Gastrocnemius medialis (tissue), 4 donors: Measurements from ENCODE around the gene RNU5B-1. TPM values are rescaled to one million over a fixed set of nuclear protein-coding genes. Genes with fewer than 3 reads are reported as not detected.
A peak's percentile ranks its signal among the peaks of the same experiment; 100 is the strongest.

Experiments
- ATAC-seq, 2 donors: fragments of 150-250 bp; one replicate each; pipeline ENCODE4 v1.9.1; 2016
- DNase-seq, 2 donors: peaks; one replicate each; pipeline ENCODE4 v3.0.0-alpha.2; 2019
- H3K27ac ChIP-seq, 4 donors: fragments of 200-600 bp; sonication (generic); 1 replicate in 1 of 4; 2 replicates in 3 of 4; pipeline ENCODE4 v1.5.1; 2016 to 2018; ENCODE audit warnings: mild to moderate bottlenecking in 2 of 4, moderate library complexity in 1 of 4
- H3K27me3 ChIP-seq, 3 donors: fragments of 200-600 bp; sonication (generic) in 2 of 3; 1 replicate in 1 of 3; 2 replicates in 2 of 3; pipeline versions ENCODE4 v1.5.1 to v1.6.0; 2016 to 2019; ENCODE audit warnings: mild to moderate bottlenecking in 1 of 3, moderate library complexity in 1 of 3
- H3K36me3 ChIP-seq, 2 donors: fragments of 200-600 bp; sonication (generic) in 1 of 2; one replicate each; pipeline ENCODE4 v1.5.1; 2017 to 2018
- H3K4me1 ChIP-seq, 2 donors: fragments of 200-600 bp; sonication (generic) in 1 of 2; one replicate each; pipeline ENCODE4 v1.5.1; 2016 to 2017; ENCODE audit warnings: mild to moderate bottlenecking in 2 of 2
- H3K4me3 ChIP-seq, 4 donors: fragments of 200-600 bp; sonication (generic) in 3 of 4; 1 replicate in 1 of 4; 2 replicates in 3 of 4; pipeline ENCODE4 v1.5.1; 2016 to 2019; ENCODE audit warnings: mild to moderate bottlenecking in 2 of 4
- H3K9me3 ChIP-seq, 3 donors: fragments of 200-600 bp; sonication (generic) in 2 of 3; 1 replicate in 1 of 3; 2 replicates in 2 of 3; pipeline ENCODE4 v1.5.1; 2016 to 2019
- POLR2A ChIP-seq, 2 donors: fragments of 450-650 bp; IDR thresholded peaks; one replicate each; pipeline ENCODE4 v1.6.1; 2017; ENCODE audit warnings: antibody characterized with exemption in 2 of 2, mild to moderate bottlenecking in 2 of 2, moderate library complexity in 2 of 2
- in situ Hi-C, 4 donors: fragments of 200-750 bp; cut with MboI; loops; one replicate each; pipeline versions ENCODE4 v1.15.0 to v1.8.0; 2017; ENCODE audit warnings: low sequenced_read_pairs in 4 of 4
- intact Hi-C: fragments of 100-400 bp; cut with DNase I; formaldehyde crosslinking; loops from one replicate; pipeline ENCODE4 v1.15.1; 2023; ENCODE audit warnings: low total_unique reads
- total RNA-seq, 4 donors: library from RNA; depleted of rRNA; stranded (reverse); fragments of >200 nt; gene quantifications; one replicate each; pipeline versions ENCODE4 v1.1.0 to v1.2.3, GENCODE V29; 2016
- TF ChIP-seq, protein P1 (sequence below), 5 experiments: fragments of 450-650 bp in 3 of 5; fragments of 200-600 bp in 2 of 5; sonication (generic) in 2 of 5; IDR thresholded peaks in 4 of 5; conservative IDR thresholded peaks in 1 of 5; 1 replicate in 4 of 5; 2 replicates in 1 of 5; pipeline ENCODE4 v1.5.1; 2016 to 2019; ENCODE audit warnings: antibody characterized with exemption in 5 of 5, mild to moderate bottlenecking in 3 of 5, moderate library complexity in 3 of 5

The RNU5B-1 gene
- total RNA-seq, 4 donors from 2014 or later, result not detected

DNA sequence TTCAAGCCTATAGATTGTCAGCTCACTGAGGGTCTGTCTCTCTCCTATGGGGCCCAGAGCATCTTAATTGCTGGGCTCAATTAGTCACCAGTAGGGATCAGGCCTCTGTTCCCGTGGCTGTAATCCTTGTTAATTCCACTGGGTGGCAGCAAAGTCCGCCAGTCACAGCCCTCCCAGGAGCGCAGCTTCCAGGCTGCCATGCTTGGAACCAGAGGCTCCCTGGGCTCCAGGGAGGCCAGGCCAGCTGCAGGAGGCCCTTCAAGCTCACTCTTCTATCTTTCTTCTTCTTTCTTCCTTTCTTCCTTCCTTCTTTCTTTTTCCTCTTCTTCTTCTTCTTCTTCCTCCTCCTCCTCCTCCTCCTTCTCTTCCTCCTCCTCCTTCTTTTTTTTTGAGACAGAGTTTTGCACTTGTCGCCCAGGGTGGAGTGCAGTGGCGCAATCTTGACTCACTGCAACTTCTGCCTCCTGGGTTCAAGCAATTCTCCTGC is 14.4 kb downstream of the RNU5B-1 start:
- TF ChIP-seq, protein P1, sequence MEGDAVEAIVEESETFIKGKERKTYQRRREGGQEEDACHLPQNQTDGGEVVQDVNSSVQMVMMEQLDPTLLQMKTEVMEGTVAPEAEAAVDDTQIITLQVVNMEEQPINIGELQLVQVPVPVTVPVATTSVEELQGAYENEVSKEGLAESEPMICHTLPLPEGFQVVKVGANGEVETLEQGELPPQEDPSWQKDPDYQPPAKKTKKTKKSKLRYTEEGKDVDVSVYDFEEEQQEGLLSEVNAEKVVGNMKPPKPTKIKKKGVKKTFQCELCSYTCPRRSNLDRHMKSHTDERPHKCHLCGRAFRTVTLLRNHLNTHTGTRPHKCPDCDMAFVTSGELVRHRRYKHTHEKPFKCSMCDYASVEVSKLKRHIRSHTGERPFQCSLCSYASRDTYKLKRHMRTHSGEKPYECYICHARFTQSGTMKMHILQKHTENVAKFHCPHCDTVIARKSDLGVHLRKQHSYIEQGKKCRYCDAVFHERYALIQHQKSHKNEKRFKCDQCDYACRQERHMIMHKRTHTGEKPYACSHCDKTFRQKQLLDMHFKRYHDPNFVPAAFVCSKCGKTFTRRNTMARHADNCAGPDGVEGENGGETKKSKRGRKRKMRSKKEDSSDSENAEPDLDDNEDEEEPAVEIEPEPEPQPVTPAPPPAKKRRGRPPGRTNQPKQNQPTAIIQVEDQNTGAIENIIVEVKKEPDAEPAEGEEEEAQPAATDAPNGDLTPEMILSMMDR (IDR thresholded peaks at IDR 0.05 in 4 of 5, conservative IDR thresholded peaks at IDR 0.05 in 1 of 5), result peak; percentile 91 to 93 (median 93)
- no peak for TF ChIP-seq POLR2A (IDR thresholded peaks at IDR 0.05)
- intact Hi-C loops, result loop anchor here (1.0 to 5.0 kb wide), 2 partner anchors 66 to 83 kb away; no protein-coding TSS in a partner anchor
- Histone ChIP-seq H3K4me3 (no peak overlapping the region), H3K4me1 (no peaks in the 10 kb centered on the region), H3K36me3 (no peaks in the 10 kb centered on the region), H3K9me3 (no peaks in the 10 kb centered on the region), H3K27ac (no peak overlapping the region), H3K27me3 (no peaks in the 10 kb centered on the region)
- DNase-seq, result peak; percentile 34 to 64
- in situ Hi-C loops, result no loop called here
- ATAC-seq, result peak; percentile 87 to 97

DNA sequence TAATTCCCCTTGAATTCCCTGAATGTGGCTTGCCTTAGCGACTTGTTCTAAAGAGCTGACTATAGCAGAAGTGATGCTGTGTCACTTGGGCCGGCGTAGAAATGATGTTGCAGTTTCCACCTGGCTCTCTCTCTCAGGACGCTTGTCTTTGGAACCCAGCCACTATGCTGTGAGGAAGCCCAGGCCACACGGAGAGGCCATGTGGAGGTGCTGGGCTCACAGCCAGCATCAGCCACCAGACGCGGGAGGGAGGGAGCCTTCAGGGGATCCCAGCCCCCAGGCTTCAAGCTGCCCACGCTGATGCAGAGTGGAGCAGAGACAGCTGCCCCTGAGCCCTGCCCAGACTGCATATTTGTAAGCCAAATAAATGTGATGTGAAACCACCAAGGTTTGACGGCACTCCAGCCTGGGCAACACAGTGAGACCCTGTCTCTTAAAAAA is 18.6 kb downstream of the RNU5B-1 start:
- in situ Hi-C loops (loop anchor here (5.0 kb wide), 2 partner anchors 59 to 69 kb away; no protein-coding TSS in a partner anchor), intact Hi-C loops (no loop called here)
- H3K4me3 ChIP-seq, result no peak overlapping the region
- ATAC-seq (peak in 1 of 2 donors; percentile 25), DNase-seq (no peak)
- no peak overlapping the region for H3K27ac ChIP-seq
- no peak for TF ChIP-seq POLR2A (IDR thresholded peaks at IDR 0.05)
- TF ChIP-seq, protein P1 (IDR thresholded peaks at IDR 0.05 in 4 of 5, conservative IDR thresholded peaks at IDR 0.05 in 1 of 5), result no peak
- no peaks in the 10 kb centered on the region for H3K36me3 ChIP-seq
- no peaks in the 10 kb centered on the region for H3K9me3 ChIP-seq
- H3K27me3 ChIP-seq, result no peaks in the 10 kb centered on the region
- no peaks in the 10 kb centered on the region for H3K4me1 ChIP-seq

DNA sequence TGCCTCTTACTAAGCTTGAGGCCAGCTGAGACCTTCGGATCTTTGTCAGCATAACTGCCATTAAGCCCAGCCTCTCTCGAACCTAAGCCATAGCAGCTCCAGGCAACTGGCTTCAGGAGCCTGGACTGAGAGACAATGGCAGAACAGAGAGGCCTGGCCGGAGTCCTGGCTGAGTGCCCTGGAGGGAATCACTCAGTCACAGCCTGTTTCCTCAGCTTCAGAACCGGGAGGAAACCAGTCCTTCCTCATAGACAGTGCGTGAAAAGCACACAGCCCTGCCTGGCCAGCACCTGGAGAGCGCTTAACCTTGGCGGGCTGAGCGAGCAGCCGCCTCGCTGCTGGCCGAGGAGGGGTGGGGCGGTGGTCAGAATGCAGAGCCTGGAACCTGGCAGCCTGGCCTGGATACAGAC is 21.6 kb downstream of the RNU5B-1 start:
- Histone ChIP-seq H3K27ac (no peak overlapping the region), H3K9me3 (no peaks in the 10 kb centered on the region), H3K4me3 (no peak overlapping the region), H3K27me3 (no peaks in the 10 kb centered on the region), H3K4me1 (no peaks in the 10 kb centered on the region), H3K36me3 (no peaks in the 10 kb centered on the region)
- ATAC-seq, result peak in 1 of 2 donors; percentile 27
- intact Hi-C loops, result no loop called here
- no peak for TF ChIP-seq POLR2A (IDR thresholded peaks at IDR 0.05)
- TF ChIP-seq, protein P1 (IDR thresholded peaks at IDR 0.05 in 4 of 5, conservative IDR thresholded peaks at IDR 0.05 in 1 of 5), result no peak
- in situ Hi-C loops, result no loop called here
- DNase-seq, result no peak

DNA sequence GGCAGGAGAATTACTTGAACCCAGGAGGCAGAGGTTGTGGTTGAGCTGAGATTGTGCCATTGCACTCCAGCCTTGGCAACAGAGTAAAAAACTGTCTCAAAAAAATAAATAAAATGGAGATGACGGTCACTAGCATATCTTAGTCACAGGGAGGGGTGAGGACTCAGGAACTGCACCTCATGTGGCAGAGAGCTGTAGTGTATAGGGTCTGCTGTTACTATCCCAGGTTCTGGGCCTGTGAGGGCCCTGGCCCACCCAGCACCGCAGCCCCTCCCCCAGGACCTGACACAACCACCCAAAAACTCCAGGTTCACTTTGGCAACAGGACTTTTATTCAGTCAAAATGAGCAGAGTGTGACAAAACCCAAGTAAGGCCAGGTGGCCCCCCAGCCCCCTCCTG is 22.3 kb downstream of the RNU5B-1 start:
- Histone ChIP-seq H3K4me1 (no peaks in the 10 kb centered on the region), H3K36me3 (no peaks in the 10 kb centered on the region), H3K9me3 (no peaks in the 10 kb centered on the region), H3K4me3 (no peak overlapping the region), H3K27ac (no peak overlapping the region), H3K27me3 (no peaks in the 10 kb centered on the region)
- ATAC-seq (no peak), DNase-seq (no peak)
- intact Hi-C loops, result no loop called here
- in situ Hi-C loops, result no loop called here
- TF ChIP-seq POLR2A (IDR thresholded peaks at IDR 0.05), result no peak

DNA sequence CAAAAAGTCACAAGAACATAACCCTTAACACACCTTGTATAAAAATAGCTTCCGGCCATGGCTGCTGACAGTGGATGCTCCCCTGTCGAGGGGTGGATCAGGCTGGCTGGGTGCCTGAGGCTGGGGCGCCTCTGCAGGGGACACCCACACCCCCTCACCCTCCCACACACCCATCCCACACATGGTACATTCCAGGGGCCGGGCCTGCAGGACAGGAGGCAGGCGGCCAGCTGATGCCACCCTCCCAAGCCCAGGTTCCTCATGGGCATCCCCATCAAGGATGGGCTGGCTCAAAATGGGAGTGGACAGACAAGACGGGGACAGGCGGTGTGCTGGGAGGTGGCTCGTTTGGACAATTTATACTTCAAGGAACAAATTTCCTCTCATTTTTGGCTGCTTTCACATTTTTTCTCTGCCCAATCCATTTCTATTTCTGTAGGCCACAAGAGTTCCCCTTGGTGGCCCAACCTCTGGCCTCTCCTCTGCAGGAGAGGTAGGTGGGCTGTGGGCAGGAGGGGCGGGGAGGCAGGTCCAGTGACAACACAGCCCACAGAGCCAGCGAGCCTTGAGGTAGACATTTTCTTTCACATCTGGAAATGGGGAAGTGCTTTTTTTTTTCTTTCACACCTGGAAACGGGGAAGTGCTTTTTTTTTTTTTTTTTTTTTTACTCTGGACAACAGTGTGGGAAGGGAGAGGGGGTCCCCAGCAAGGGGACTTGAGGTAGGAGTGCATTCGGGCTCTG is 23.3 kb downstream of the RNU5B-1 start:
- Histone ChIP-seq H3K27ac (no peak overlapping the region), H3K9me3 (no peaks in the 10 kb centered on the region), H3K27me3 (no peaks in the 10 kb centered on the region), H3K4me3 (no peak overlapping the region), H3K4me1 (no peaks in the 10 kb centered on the region), H3K36me3 (no peaks in the 10 kb centered on the region)
- intact Hi-C loops, result no loop called here
- in situ Hi-C loops, result no loop called here
- TF ChIP-seq, protein P1 (IDR thresholded peaks at IDR 0.05 in 4 of 5, conservative IDR thresholded peaks at IDR 0.05 in 1 of 5), result no peak
- TF ChIP-seq POLR2A (IDR thresholded peaks at IDR 0.05), result no peak
- no peak for ATAC-seq
- no peak for DNase-seq
